GM19395 (cell line): ENCODE data around the gene YIPF6.
"Not testable (repeated sequence)": the region's sequence is repeated elsewhere in the genome, so short reads cannot be mapped to it uniquely, and the experiment has no call there.

Experiments
- ATAC-seq: cut with Tn5 transposase; IDR thresholded peaks from one replicate; pipeline ENCODE4 v1.9.1; 2021; ENCODE audit warnings: mild to moderate bottlenecking, moderate library complexity; ENCODE audit not compliant: unreplicated experiment

The YIPF6 gene

DNA sequence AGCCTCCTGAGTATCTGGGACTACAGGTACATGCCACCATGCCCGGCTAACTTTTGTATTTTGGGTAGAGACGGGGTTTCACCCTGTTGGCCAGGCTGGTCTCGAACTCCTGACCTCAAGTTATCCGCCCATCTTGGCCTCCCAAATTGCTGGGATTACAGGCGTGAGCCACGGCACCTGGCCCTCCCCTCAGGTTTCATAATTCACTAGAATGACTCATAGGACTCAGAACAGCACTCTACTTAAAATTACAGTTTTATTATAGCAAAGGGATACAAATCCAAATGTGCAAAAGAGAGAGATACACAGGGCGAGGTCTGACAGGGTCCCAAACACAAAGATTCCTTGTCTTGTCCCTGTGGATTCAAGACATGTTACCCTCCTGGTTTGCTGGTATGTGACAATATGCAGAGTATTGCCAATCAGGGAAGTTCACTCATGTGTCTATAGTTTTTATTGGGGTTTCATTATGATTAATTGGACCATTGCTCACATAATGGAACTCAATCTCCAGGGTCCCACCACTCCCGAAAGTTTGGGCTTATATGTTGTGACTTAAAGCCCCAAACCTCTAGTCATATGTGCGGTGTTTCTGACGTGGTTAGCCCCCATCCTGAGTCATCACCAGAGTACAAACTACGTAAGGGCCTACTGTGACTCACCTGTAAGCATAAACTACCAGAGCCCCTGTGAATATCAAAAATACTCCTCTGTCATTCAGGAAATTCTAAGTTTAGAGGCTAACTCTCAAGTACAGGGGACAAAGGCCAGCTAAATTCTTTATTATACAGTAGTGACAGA is 5.2 kb downstream of the YIPF6 start:
- ATAC-seq: no peak

DNA sequence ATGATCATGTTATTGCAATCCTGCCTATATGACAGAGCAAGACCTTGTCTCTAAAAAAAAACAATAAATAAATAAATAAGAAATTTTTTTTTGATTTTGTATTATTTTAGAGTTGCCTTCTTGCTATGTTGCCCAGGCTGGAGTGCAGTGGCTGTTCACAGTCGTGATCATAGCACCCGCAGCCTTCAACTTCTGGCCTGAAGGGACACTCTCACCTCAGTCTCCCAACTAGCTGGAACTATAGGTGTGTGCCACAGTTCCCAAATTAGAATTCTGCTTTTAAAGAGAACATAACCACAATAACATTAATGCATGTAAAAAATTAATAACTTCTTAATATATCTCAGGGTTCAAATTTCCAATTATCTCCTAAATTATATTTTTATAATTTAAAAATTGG is 7.8 kb downstream of the YIPF6 start:
- no peak for ATAC-seq

DNA sequence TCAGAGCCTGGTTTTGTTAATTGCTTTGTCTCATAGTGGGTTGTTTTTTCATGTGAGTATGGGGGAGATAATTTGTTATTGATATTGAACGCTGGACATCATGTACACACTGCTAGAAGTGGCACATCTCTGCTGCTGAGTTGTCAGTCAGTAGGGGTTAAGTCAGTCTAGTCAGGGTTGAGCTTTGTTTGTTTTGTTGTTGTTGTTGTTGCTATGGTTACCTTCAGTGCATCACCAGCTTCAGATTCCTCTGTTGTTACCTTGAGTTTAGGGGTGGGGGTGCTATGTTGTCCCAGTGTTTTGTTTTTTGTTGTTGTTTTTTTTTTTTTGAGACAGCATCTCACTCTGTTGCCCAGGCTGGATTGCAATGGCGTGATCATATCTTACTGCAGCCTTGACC is 9.9 kb downstream of the YIPF6 start:
- ATAC-seq: no peak

DNA sequence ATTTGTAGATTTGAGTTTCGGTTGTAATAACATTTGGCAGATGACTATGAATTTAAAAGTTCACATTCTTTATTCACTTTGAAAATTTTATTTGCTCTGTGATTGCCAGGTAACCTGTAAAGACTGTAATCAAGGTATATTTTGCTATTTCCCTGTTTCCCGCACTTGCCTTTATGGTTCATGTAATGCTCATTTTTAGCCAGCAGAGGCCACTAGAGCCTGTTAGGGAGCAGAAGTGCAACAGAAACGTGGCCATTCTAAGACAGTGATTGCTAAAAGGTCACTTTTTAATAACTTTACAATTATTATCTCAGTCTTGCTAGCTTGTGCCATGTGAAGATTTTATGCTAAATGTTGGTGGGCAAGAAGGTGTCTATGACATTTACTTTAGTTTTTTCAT is 12.4 kb downstream of the YIPF6 start:
- peak; percentile 88 for ATAC-seq

DNA sequence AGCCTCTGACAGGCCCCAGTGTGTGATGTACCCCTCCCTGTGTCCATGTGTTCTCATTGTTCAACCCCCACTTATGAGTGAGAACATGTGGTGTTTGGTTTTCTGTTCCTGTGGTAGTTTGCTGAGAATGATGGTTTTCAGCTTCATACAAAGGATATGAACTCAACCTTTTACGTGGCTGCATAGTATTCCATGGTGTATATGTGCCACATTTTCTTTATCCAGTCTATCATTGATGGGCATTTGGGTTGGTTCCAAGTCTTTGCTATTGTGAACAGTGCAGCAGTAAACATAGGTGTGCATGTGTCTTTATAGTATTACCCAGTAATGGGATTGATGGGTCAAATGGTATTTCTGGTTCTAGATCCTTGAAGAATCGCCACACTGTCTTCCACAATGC is 25.8 kb downstream of the YIPF6 start:
- ATAC-seq: not testable (repeated sequence)

DNA sequence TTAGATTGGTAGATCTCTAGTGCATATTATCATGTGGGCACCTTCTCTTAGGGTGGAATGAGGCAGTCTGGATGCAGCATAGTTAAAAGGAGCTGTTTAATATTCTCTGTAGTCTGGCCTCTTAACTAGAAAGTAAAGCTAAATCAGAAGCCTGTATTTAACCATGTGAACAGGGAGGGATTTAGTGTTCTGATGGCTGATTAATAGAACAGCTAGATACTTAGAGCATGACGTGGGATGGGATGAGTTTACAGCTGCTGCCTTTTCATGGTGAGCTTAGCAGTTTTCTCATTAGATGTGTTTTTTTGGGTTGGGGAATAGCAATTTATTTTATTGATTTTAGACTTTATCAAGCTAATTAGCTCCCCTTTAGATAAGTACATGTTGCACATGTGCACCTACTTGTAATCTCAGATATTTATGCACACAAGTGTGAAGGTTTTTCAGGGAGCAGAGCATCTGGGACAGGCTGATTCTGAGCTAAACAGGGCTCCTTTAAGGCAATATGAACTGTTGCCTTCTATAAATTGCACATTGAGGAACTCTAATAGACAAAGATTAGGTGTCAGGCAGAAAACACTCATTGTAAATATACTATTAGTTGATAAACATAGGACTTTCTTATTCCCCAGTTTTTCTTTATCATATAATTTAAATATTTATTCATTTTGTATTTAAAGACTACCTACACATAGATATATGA is 34.1 kb downstream of the YIPF6 start:
- ATAC-seq: no peak

DNA sequence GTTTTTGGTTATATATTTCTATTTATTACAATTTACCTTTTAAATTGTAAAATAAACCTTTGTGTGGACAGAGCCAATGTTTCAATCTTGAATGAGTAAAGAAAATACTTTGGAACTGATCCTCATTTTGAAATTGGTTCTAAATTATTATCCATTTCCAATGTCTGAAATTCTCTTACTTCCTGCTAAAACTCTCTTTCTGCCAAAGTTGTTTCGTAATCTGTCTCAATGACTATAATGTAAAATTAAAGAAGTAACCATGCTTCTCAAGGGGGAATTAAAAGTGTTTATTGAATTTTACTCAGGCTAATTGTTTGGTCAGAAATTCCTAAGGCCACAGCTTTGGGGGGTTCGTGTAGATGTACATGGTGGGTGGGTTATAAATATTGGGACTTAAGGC is 34.8 kb downstream of the YIPF6 start:
- ATAC-seq: no peak

DNA sequence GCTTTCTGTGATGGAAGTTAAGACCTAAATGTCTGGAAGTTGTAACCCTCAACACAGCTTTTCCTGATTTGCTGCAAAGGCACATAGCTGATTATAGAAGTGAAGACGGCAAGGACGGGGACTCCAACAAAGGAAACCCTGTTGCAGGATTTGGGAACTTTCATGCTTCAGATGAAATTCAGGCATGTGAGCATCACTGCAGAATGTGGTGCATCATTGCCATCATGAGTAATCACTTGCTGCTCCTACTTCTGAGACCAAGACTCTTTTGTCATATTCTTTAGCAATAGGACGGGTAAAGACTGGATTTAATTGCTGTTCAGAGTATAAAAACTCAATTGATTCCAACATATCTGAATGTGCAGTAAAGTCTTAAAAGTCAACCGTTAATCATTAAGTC is 35.8 kb downstream of the YIPF6 start:
- ATAC-seq: no peak

DNA sequence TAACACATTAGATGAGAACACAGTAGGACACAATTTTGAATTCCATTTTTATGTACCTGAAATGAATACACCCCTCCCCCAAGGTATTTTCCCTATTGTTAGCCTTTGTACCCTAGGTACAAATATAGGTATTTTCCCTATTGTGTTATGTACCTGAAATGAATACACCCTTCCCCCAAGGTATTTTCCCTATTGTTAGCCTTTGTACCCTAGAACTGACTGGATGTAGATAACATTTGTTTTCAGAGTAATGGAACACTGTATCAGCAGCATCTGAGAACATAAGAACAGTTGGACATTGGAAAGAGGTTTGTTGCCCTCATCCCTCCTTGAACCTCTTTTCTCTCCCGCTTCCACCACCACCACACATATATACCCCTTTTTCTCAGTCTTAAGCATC is 37.6 kb downstream of the YIPF6 start:
- no peak for ATAC-seq

DNA sequence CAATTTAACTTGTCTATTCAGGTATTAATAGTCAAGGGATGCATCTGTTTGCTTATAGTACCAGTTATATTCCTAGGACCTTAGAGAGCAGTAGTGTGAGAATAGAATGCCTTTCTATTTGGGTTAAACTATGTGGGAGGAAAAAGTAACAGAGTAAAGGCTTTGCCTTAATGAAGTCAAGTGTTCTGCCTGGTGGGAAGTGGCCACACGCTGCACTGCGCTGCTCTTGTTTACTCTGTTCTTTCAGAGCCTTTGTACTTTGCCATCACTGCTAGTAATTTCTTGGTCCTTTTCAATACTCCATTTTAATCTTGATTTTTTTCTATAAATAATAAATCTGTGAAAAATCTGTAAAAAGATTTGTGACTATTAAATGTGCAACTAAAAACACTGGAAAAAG is 38.0 kb downstream of the YIPF6 start:
- ATAC-seq: no peak

DNA sequence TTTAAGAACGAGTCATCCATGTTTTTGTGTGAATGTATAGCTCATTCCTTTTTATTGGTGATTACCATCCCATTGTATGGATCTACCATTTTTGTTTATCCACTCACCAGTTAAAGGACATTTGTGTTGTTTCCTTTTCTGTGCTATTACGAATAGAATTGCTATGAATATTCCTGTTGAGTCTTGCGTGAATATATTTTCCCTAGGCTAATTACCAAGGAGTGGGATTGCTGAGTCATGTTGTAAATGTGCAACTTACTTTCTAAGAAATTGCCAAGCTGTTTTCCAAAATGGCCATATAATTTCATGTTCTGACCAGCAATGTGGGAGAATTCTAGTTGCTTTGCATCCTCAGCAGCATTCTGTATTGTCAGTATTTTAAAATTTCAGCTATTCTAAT is 51.3 kb downstream of the YIPF6 start:
- no peak for ATAC-seq

DNA sequence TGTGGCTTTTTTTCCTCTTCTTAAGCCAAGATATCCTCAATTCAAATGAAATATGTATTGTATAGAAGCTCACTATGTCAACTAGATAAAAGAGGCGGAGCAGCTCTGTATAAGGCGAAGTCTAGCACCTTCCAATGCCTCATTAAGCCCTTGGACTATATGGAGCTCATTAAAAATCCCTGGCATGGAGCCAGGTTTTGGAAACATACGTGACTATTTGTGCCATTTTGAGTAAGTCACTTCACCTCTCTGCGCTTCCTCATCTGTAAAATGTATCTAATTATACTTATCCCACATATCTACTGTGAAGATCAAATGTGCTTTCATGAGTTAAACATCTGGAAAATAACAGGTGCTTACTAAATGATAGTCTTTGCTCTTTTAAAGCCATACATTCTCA is 57.2 kb downstream of the YIPF6 start:
- ATAC-seq: no peak

DNA sequence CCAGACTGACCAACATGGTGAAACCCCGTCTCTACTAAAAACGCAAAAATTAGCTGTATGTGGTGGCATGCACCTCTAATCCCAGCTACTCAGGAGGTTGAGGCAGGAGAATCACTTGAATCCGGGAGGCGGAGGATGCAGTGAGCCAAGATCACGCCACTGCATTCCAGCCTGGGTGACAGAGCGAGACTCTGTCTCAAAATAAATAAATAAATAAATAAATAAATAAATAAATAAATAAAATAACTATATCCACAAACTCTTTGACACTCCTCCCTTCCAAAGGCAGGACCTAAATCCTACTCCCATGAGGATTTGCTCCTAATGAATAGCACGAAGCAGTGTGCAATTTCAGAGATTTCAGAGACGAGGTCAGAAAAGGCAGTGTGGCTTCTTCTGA is 58.3 kb downstream of the YIPF6 start:
- not testable (repeated sequence) for ATAC-seq

DNA sequence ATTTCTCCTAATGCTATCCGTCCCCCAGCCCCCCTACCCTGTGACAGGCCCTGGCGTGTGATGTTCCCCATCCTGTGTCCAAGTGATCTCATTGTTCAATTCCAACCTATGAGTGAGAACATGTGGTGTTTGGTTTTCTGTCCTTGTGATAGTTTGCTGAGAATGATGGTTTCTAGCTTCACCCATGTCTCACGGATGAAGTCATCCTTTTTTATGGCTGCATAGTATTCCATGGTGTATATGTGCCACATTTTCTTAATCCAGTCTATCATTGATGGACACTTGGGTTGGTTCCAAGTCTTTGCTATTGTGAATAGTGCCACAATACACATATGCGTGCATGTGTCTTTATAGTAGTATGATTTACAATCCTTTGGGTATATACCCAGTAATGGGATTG is 61.1 kb downstream of the YIPF6 start:
- not testable (repeated sequence) for ATAC-seq

DNA sequence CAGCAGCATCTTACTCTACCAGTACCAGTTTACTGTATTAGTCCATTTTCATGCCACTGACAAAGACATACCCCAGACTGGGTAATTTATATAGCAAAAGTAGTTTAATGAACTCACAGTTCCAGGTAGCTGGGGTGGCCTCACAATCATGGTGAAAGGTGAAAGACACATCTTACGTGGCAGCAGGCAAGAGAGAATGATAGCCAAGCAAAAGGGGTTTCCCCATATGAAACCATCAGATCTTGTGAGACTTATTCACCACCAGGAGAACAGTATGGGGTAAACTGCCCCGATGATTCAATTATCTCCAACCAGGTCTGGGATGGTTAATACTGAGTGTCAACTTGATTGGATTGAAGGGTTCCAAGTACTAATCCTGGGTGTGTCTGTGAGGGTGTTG is 69.3 kb downstream of the YIPF6 start:
- no peak for ATAC-seq

DNA sequence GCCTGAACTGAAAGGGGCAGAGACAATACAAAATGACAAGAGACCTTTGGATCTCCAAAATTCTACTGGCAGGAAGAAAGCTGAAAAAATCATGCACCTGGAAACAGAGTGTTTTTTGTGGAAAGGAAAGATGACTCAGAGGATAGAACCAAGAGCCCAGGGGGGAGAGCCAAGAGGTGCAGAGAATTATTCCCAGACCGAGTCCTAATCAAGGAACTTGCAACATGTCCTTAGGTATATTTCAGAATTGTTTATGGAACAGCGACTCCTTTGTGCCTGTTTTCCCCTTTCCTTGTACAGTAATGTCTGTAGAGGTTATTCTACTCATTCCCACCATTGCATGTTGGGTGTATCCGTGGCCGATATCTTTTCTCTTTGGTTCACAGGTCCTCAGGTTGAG is 71.7 kb downstream of the YIPF6 start:
- no peak for ATAC-seq

DNA sequence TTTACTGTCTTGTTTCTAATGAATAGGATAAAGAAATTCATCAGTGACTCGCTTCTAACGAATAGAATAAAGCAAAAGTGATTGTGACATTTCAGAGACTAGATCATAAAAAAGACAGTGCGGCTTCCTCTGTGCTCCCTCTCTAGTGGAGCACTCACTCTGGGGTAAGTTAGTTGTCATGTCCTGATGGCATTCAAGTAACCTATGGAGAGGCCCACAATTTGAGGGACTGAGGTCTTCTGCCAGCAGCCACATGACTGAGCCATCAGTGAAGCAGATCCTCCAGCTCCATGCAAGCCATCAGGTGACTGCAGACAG is 72.4 kb downstream of the YIPF6 start:
- ATAC-seq: no peak

DNA sequence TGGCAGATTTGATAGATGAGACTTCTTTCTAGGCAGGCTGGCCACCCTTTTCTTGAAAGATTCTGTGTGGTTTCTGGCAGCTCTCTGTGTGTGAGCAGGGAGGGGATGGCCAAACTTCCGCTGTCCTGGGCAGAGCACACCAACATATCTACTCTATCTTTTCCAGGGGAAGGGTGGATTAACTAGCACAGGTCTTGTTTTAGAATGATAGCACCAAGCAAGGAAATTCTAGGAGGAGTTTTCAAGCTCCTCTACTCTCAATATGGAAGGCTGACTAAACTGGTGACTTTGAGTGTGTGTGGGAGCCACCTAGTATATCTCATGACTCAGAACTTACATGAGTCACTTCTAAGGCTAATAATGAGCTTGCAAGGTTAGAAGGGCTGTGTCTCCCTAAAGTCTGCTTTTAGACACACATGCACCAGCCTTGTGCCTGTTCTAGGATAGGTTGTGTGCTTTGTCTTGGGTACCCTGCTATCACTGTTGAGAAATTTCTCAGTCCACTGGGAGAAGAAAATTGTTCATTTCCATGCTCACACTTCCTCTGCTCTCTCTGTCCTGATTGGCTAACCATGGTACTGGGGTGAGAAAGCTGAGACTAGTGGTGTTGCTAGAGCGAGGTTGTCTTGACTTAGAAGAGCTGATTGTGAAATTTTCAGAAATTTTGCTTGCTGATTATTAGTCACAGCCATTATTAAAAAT is 72.9 kb downstream of the YIPF6 start:
- ATAC-seq: peak; percentile 86

DNA sequence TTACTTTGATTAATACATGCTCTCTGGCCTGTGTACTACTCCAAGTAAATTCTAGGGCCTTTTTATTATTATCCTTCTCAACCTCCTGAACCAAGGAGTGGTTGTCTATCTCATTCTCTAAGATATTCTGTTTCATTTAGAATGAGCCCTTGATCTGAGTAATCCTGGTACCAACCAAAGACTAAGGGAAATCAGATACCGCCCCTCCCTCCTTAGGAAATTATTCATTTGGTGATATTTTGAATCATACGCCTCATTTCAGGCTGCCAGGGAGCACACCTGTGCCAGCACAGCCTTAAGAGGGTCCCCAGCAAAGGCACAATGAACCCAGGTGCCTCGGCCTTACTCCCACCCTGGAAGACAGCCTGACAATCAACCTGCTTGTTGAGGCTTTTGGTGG is 75.4 kb downstream of the YIPF6 start:
- no peak for ATAC-seq

DNA sequence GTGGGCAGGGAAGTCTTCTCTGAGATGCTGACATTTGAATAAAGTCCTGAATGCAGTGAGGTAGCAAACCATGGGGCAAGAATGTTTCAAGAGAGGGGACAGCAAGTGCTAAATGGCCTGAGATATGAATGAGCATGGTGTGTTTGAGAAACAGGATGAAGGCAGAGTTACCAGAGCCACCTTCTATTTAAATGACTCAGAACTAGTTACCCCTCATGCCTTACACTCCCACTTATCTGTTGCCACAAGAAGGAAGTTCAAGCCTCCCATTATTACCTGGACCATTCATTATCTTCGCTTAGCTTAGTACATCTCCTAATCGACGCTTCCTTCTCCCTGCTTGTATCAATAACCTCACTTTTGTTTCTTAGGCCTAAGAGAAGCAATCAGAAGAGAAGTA is 81.0 kb downstream of the YIPF6 start:
- ATAC-seq: no peak

DNA sequence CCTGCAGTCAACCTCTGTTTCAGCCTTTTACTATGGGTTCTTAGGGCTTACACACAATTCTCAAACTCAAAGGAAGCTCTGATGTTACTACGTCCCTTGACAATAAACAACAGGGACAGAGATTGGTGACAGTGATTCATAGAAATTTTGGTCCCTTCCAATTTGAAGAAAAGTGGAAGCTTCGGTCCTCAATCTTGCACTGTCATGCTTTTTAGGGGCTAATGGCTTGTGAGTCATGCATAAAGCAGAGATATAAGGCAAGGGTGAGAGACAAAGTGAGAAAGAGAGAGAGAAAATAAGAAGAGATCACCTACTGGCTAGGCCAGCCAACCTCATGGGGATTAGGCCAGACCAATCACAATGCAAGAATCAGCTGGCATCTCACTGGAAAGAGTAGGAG is 85.4 kb downstream of the YIPF6 start:
- ATAC-seq: no peak
